ENCODE data around the gene SLC9C1. TPM values are rescaled to one million over a fixed set of nuclear protein-coding genes. Genes with fewer than 3 reads are reported as not detected.

Gene SLC9C1
- total and polyA plus RNA-seq, 8 donors, result 1.1 TPM; not detected in 7

GRCh38 chr3:112129925-112130637 lies 163.9 kb downstream of the SLC9C1 start:
- Histone ChIP-seq H3K9me3 (no peaks in the 10 kb centered on the region), H3K36me3 (peaks cover 0 to 18% (median 9%) of the 10 kb centered on the region in 4 donors), H3K4me1 (peaks cover 4 to 31% (median 14%) of the 10 kb centered on the region in 4 donors), H3K27me3 (no peaks in the 10 kb centered on the region), H3K27ac (no peak overlapping the region), H3K4me3 (no peak overlapping the region)
- no peak for DNase-seq
- WGBS, 5 donors, result 90 to 95% (median 93%) methylated on average over 4 of the region's 4 CpGs
- TF ChIP-seq CTCF (IDR thresholded peaks at IDR 0.05) (no peak), POLR2AphosphoS5 (IDR thresholded peaks at IDR 0.05) (no peak), EP300 (IDR thresholded peaks at IDR 0.05) (no peak), POLR2A (IDR thresholded peaks at IDR 0.05) (no peak)
- intact Hi-C loops (cut with DNase I; ENCODE audit: low total_unique reads), result no loop called here

- WGBS, 5 donors, result 57 to 70% (median 64%) methylated on average over 7 of the region's 7 CpGs
- intact Hi-C loops (cut with DNase I; ENCODE audit: low total_unique reads), result no loop called here
- H3K27ac ChIP-seq, result no peak overlapping the region
Observed at GRCh38 chr3:112128843-112129727, 164.9 kb downstream of the SLC9C1 start.

GRCh38 chr3:112127522-112128494 lies 166.2 kb downstream of the SLC9C1 start:
- peaks cover 0 to 13% (median 2%) of the 10 kb centered on the region in 4 donors for H3K4me1 ChIP-seq
- DNase-seq, result no peak
- H3K27me3 ChIP-seq, result no peaks in the 10 kb centered on the region
- H3K27ac ChIP-seq, result no peak overlapping the region
- no peak overlapping the region for H3K4me3 ChIP-seq
- WGBS, 5 donors, result 57 to 77% (median 72%) methylated on average over 10 of the region's 10 CpGs
- intact Hi-C loops (cut with DNase I; ENCODE audit: low total_unique reads), result no loop called here
- H3K36me3 ChIP-seq, result peaks cover 0 to 25% (median 11%) of the 10 kb centered on the region in 4 donors
- TF ChIP-seq POLR2A (IDR thresholded peaks at IDR 0.05) (no peak), CTCF (IDR thresholded peaks at IDR 0.05) (no peak), EP300 (IDR thresholded peaks at IDR 0.05) (no peak), POLR2AphosphoS5 (IDR thresholded peaks at IDR 0.05) (no peak)
- H3K9me3 ChIP-seq, result no peaks in the 10 kb centered on the region

More at GRCh38 chr3:112128843-112129727, 164.9 kb downstream of the SLC9C1 start:
- DNase-seq, result peak in 1 of 2 donors; percentile 75
- Histone ChIP-seq H3K4me3 (no peak overlapping the region), H3K9me3 (no peaks in the 10 kb centered on the region), H3K4me1 (peaks cover 0 to 21% (median 7%) of the 10 kb centered on the region in 4 donors), H3K27me3 (no peaks in the 10 kb centered on the region), H3K36me3 (peaks cover 0 to 18% (median 11%) of the 10 kb centered on the region in 4 donors)
- TF ChIP-seq CTCF (IDR thresholded peaks at IDR 0.05), result no peak
- TF ChIP-seq POLR2AphosphoS5 (IDR thresholded peaks at IDR 0.05), result no peak
- TF ChIP-seq EP300 (IDR thresholded peaks at IDR 0.05), result no peak
- TF ChIP-seq POLR2A (IDR thresholded peaks at IDR 0.05), result no peak

Data from stomach (tissue), 9 donors.